Measurements from ENCODE around the gene EPSTI1.
A peak's percentile ranks its signal among the peaks of the same experiment; 100 is the strongest.

EPSTI1 gene

DNA sequence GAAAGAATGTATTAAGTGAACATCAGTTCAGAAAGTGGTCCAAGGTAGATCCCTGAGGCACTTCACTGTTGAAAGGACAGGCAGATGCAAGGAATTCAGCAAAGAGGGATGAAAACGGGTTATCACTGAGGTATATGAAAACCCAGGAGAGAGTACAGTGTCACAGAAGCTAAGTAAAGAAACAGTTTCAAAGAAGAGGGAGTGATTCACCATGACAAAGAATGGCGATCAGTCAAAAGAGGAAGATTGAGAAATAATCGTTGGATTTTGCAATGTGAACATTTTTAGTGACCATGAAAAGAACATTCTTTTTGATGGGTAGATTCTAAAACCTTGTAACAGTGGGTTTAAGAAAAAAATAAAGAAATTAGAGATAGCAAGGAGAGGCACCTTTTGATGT, 99.3 kb downstream of the EPSTI1 start:
- H3K27me3 ChIP-seq (ENCODE audit: insufficient read depth, low read length): no peaks in the 10 kb centered on the region
- H3K4me3 ChIP-seq (ENCODE audit: low read length): no peak overlapping the region

DNA sequence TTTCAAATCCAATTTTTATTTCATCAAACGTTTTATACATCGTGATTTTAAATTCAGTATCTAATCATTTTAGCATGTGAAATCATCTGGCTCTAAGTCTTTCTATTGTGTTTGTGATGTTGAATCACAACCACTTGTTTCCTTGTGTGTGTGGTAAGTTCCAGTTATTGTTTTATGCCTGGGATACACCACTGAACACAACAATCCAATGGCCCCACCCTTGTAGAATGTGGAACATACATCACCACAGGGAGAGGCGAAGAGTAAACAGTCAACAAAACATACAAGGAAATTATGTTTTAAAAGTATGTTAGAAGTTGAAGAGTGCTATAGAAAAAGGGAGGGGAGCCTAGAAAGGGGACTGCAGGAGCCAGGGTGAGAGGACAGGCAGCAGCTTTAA, 100.5 kb downstream of the EPSTI1 start:
- H3K4me1 ChIP-seq (ENCODE audit: insufficient read depth, low read length): no peaks in the 10 kb centered on the region
- H3K4me3 ChIP-seq (ENCODE audit: low read length): no peak overlapping the region
- H3K36me3 ChIP-seq (ENCODE audit: insufficient read depth, low read length): no peaks in the 10 kb centered on the region
- H3K9me3 ChIP-seq (ENCODE audit: low read length): no peaks in the 10 kb centered on the region
- no peak overlapping the region for H2AFZ ChIP-seq (ENCODE audit: low read depth, low read length)
- no peaks in the 10 kb centered on the region for H3K27me3 ChIP-seq (ENCODE audit: insufficient read depth, low read length)

More for the DNA sequence above, 99.3 kb downstream of the EPSTI1 start:
- Histone ChIP-seq H3K36me3 (ENCODE audit: insufficient read depth, low read length) (no peaks in the 10 kb centered on the region), H3K9me3 (ENCODE audit: low read length) (no peaks in the 10 kb centered on the region), H2AFZ (ENCODE audit: low read depth, low read length) (no peak overlapping the region), H3K4me1 (ENCODE audit: insufficient read depth, low read length) (no peaks in the 10 kb centered on the region)

DNA sequence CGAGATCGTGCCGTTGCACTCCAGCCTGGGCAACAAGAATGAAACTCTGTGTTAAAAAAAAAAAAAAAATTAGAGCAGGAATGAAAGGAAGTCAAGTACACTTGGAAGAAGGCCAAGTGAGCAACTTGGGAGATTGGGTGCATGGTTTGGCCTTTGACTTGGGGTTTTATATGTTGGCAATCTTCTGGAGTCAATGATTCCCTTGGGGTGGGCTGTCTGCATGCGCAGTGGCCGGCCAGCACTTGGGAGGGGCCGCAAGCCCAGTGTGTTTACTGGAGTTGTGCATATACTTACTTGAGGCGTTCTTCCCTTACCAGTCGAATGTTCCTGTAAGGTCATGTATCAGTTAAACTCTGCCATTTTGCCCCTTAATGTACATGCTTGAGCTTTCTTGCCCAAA, 106.7 kb downstream of the EPSTI1 start:
- Histone ChIP-seq H3K27me3 (ENCODE audit: insufficient read depth, low read length) (no peaks in the 10 kb centered on the region), H3K36me3 (ENCODE audit: insufficient read depth, low read length) (no peaks in the 10 kb centered on the region), H2AFZ (ENCODE audit: low read depth, low read length) (no peak overlapping the region), H3K4me3 (ENCODE audit: low read length) (no peak overlapping the region), H3K4me1 (ENCODE audit: insufficient read depth, low read length) (no peaks in the 10 kb centered on the region), H3K9me3 (ENCODE audit: low read length) (no peaks in the 10 kb centered on the region)

DNA sequence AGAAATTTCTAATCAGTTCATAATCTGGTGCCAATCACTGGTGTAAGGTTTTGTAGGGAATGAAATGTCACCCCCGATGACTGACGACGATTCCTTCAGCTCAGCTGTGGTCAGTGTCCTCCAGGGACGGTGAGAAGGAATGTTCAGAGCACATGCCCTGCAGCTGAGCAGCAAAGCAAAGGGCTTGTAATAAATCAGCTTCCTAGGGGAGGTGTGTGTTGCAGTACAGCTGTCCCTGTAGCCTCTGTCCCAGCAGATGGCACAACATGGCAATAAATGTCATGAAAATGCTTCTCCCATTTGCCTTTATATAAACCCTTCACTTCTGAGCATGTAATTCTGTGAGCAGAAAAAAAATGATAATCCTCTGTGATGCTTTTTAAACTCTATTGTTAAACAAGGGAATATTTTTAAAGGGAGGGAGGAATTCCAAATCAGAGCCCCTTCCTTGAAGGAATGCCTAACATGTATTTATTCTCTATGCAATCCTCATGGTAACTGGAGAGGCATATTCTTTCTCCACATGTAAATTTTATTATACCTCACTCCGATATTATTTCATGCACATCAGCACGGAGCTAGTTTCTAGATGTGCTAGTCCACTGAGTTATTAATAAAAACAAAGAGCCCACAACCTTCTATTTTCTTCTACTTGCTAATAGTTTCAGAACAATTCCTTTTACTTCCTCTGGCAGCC, 108.1 kb downstream of the EPSTI1 start:
- Histone ChIP-seq H3K27me3 (ENCODE audit: insufficient read depth, low read length) (no peaks in the 10 kb centered on the region), H3K36me3 (ENCODE audit: insufficient read depth, low read length) (no peaks in the 10 kb centered on the region), H3K9me3 (ENCODE audit: low read length) (no peaks in the 10 kb centered on the region), H3K4me1 (ENCODE audit: insufficient read depth, low read length) (no peaks in the 10 kb centered on the region), H3K4me3 (ENCODE audit: low read length) (no peak overlapping the region), H2AFZ (ENCODE audit: low read depth, low read length) (no peak overlapping the region)

DNA sequence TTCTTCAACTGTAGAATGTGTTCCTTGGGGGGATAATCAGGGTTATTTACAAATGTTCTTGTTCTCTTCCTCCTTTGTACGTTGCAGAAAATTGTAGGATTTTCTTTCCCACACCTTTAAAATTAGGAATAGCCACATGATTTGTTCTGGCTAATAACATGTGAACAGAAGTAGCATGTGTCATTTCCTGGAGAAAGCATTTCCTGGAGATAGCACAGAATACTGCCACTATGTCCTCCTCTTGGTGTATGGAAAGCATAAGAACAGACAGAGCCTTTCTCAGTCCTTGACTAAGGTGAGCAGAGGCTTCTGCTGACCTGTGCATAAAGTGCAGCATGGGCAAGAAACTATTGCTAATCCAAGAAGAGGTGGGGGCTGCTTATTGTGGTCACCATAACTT, 108.9 kb downstream of the EPSTI1 start:
- H3K4me3 ChIP-seq (ENCODE audit: low read length): no peak overlapping the region
- H3K4me1 ChIP-seq (ENCODE audit: insufficient read depth, low read length): no peaks in the 10 kb centered on the region
- no peaks in the 10 kb centered on the region for H3K27me3 ChIP-seq (ENCODE audit: insufficient read depth, low read length)
- H2AFZ ChIP-seq (ENCODE audit: low read depth, low read length): no peak overlapping the region
- no peaks in the 10 kb centered on the region for H3K9me3 ChIP-seq (ENCODE audit: low read length)
- no peaks in the 10 kb centered on the region for H3K36me3 ChIP-seq (ENCODE audit: insufficient read depth, low read length)

DNA sequence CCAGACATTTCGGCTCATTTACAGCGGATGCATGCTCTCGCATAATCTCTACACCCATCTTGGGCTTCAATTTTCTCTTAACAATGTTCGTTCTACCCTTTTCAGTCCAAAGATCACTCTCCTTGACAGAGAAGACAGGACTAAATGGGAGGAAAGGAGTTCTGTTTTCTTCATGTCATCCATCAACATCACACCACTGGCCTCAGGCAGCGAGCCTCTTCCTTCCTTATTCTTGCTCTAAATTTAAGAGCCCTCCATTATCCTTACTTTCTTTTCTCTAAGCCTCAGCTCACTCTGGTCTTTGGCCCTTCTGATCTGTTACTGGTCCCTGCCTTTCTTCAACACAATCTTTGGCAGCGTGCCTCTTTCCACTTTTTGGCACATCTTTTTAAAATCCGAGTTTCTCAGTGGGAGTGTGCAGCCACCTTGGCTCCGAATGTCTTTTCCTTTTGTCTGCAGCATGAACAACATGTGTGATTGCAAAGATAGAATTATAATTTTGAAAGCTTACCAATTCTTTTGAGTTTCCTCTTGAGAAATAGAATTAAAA, 111.9 kb downstream of the EPSTI1 start:
- peaks cover 10% of the 10 kb centered on the region for H3K4me1 ChIP-seq (ENCODE audit: insufficient read depth, low read length)
- no peak overlapping the region for H3K4me3 ChIP-seq (ENCODE audit: low read length)

DNA sequence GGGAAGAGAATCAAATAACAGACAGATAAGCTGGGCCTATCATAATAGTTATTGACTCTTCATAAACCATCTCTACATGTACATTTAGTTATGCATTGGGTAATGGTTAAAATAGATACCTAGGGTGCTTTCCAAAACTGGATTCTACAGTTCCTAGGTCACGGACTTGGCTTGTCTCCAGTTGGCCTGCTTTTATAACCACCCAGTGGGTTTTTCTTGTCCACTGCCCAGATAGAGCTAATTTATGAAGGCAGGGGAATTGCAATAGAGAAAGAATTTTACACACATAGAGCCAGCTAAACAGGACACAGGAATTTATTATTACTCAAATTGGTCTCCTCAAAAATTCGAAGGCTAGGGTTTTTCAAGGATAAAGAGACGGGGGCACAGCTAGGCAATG, 113.3 kb downstream of the EPSTI1 start:
- no peak overlapping the region for H3K4me3 ChIP-seq (ENCODE audit: low read length)
- H3K27me3 ChIP-seq (ENCODE audit: insufficient read depth, low read length): no peaks in the 10 kb centered on the region
- peaks cover 10% of the 10 kb centered on the region for H3K4me1 ChIP-seq (ENCODE audit: insufficient read depth, low read length)
- H2AFZ ChIP-seq (ENCODE audit: low read depth, low read length): no peak overlapping the region
- H3K36me3 ChIP-seq (ENCODE audit: insufficient read depth, low read length): no peaks in the 10 kb centered on the region
- H3K9me3 ChIP-seq (ENCODE audit: low read length): no peaks in the 10 kb centered on the region

More for the DNA sequence above, 111.9 kb downstream of the EPSTI1 start:
- Histone ChIP-seq H2AFZ (ENCODE audit: low read depth, low read length) (no peak overlapping the region), H3K27me3 (ENCODE audit: insufficient read depth, low read length) (no peaks in the 10 kb centered on the region), H3K9me3 (ENCODE audit: low read length) (no peaks in the 10 kb centered on the region), H3K36me3 (ENCODE audit: insufficient read depth, low read length) (no peaks in the 10 kb centered on the region)

DNA sequence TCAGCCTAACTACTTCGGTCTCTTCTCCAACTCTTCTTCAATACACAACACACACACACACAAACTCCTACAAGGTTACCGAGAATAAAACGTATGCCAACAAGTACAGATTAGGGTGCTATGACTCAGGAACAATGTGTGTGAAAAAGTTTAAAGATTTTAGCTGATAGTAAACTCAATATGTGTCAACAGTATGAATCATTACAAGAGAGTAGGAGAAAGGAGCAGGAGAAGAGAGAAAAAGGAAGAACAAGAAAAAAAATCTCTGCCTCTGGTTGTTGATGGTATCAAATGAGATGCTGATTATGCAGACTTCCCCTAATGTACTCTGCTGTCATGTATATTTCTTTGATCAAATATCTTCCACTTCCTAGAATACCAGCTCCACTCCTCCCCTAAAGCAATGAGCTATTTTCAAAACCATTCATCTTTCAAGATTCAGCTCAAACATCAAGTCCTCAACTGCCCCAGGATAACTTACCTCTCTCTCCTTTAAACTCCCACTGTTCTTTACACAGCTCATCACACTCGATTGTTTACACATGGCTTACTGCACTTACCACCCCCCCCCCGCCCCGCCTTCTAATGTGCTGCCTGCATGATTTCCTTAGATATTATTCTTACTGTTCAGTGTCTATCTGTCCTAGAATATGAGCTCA, 115.0 kb downstream of the EPSTI1 start:
- Histone ChIP-seq H3K4me1 (ENCODE audit: insufficient read depth, low read length) (peaks cover 10% of the 10 kb centered on the region), H3K36me3 (ENCODE audit: insufficient read depth, low read length) (no peaks in the 10 kb centered on the region), H3K9me3 (ENCODE audit: low read length) (no peaks in the 10 kb centered on the region), H3K4me3 (ENCODE audit: low read length) (no peak overlapping the region), H2AFZ (ENCODE audit: low read depth, low read length) (no peak overlapping the region), H3K27me3 (ENCODE audit: insufficient read depth, low read length) (peaks cover 3% of the 10 kb centered on the region)

DNA sequence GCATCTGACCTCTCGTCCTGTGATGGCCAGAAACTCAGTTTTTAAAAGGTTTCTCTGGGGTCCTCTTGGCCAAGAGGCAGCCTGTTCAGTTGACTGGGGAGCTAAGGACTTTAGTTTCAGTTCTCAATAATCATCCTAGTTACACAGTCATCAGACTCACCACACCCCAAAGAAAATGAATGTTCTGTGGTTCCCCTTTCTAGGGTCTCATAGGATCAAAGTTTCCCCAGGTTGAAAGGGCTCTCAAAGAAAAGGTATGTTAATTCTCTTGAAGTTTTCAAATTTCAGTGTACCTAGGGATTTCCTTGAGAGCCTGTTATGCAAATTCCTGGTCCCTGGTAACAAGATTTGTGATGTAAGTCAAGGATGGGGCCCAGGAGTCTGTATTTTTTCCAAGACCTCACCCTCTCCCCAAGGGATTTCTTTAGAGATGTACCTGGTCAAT, 115.7 kb downstream of the EPSTI1 start:
- H3K27me3 ChIP-seq (ENCODE audit: insufficient read depth, low read length): peaks cover 3% of the 10 kb centered on the region
- no peak overlapping the region for H2AFZ ChIP-seq (ENCODE audit: low read depth, low read length)
- no peaks in the 10 kb centered on the region for H3K9me3 ChIP-seq (ENCODE audit: low read length)
- no peak overlapping the region for H3K4me3 ChIP-seq (ENCODE audit: low read length)
- no peaks in the 10 kb centered on the region for H3K36me3 ChIP-seq (ENCODE audit: insufficient read depth, low read length)
- H3K4me1 ChIP-seq (ENCODE audit: insufficient read depth, low read length): peaks cover 10% of the 10 kb centered on the region

DNA sequence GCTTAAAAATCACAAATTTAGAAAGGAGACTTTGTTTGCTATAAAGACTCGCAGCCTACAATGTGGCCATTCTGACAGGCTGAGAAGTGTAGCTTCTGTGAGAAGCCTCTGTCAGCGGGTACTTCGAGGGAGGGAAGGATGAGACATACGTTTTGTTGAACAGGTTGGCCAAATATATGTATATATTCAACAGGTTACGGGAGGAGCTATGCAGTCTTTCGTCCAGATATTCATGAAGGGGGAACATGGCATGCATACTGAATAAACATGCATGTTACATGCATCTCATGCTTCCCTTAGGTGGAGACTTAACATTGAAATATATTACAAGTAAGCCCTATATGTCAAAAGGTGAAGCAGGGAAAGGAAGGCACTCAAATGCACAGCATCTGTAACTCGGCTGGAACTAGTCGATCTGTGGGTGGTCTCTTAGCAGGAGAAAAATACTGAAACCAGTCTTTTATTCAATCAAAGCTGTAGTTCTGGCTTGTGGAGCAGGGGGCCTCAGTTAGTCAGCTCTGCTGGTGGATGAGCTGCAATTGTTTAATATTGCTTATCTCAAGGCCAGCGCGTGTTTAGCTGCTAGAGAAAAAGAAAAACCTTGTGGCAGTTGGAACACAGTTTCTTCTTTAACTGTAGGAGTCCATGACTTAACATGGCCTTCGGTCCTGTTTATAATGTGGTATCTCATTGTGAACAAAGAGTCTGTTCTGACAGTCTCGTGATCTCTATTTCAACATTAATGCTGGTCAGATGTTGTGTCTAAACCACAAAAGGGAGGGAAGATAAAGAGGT, 116.4 kb downstream of the EPSTI1 start:
- Histone ChIP-seq H2AFZ (ENCODE audit: low read depth, low read length) (no peak overlapping the region), H3K9me3 (ENCODE audit: low read length) (no peaks in the 10 kb centered on the region), H3K36me3 (ENCODE audit: insufficient read depth, low read length) (no peaks in the 10 kb centered on the region), H3K27me3 (ENCODE audit: insufficient read depth, low read length) (peaks cover 3% of the 10 kb centered on the region), H3K4me1 (ENCODE audit: insufficient read depth, low read length) (peaks cover 10% of the 10 kb centered on the region), H3K4me3 (ENCODE audit: low read length) (peak overlapping the region; percentile 3)

DNA sequence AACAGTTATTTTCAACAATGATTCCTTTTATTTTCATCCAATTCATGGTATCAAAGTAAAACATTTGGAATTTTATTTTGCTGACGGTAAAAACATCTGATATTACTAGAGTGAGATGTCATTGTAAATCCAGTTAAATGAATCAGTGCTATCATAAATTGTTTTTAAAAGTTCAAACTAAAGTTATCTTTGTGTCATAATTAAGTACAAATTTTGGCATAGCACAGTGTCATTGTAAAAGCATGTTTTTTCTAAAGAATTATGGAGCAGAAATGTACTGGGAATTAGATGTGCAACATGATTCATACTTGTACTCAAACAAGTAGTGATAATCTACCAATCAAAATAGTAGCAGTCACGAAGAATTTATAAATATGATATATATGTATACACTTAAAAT, 117.8 kb downstream of the EPSTI1 start:
- H3K27me3 ChIP-seq (ENCODE audit: insufficient read depth, low read length): peaks cover 3% of the 10 kb centered on the region
- H3K9me3 ChIP-seq (ENCODE audit: low read length): no peaks in the 10 kb centered on the region
- no peaks in the 10 kb centered on the region for H3K36me3 ChIP-seq (ENCODE audit: insufficient read depth, low read length)
- no peak overlapping the region for H2AFZ ChIP-seq (ENCODE audit: low read depth, low read length)
- H3K4me3 ChIP-seq (ENCODE audit: low read length): no peak overlapping the region
- H3K4me1 ChIP-seq (ENCODE audit: insufficient read depth, low read length): peaks cover 10% of the 10 kb centered on the region

DNA sequence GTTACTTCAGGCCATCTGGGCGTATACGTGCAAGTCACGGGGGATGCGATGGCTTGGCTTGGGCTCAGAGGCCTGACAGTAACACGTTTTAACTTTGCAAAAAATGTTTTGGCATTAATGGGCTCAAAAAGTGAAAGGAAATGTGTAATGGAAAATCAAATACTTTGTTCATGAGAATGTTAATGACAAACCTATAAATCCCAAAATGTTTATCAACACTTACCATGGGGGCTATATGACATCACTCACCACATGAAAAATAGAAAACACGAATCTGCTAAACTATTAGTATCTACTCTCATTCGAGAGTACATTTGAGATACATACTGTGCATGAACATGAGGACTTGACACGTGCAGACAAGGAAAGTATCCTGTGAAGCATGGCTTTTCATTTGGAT, 119.0 kb downstream of the EPSTI1 start:
- H3K27me3 ChIP-seq (ENCODE audit: insufficient read depth, low read length): peaks cover 3% of the 10 kb centered on the region
- no peak overlapping the region for H3K4me3 ChIP-seq (ENCODE audit: low read length)
- H3K4me1 ChIP-seq (ENCODE audit: insufficient read depth, low read length): peaks cover 10% of the 10 kb centered on the region
- H3K36me3 ChIP-seq (ENCODE audit: insufficient read depth, low read length): no peaks in the 10 kb centered on the region
- no peak overlapping the region for H2AFZ ChIP-seq (ENCODE audit: low read depth, low read length)
- no peaks in the 10 kb centered on the region for H3K9me3 ChIP-seq (ENCODE audit: low read length)

DNA sequence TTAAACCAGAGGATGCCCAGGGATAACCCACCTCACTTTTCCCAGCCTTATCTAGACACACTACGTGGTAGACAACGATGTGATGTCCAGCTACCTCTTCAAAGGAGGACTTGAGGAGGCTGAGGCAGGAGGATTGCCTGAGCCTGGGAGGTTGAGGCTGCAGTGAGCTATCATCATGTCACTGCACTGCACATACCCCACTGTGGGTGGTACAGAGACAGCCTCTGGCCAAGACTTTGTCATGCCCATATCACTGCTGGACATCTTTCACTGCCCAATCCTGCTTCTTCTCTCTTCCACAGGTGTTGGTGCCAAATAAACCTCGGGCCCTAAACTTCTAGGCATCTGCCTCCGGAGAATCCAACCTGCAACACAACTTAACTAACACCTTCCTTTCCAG, 124.8 kb downstream of the EPSTI1 start:
- Histone ChIP-seq H3K27me3 (ENCODE audit: insufficient read depth, low read length) (no peaks in the 10 kb centered on the region), H3K36me3 (ENCODE audit: insufficient read depth, low read length) (no peaks in the 10 kb centered on the region), H3K9me3 (ENCODE audit: low read length) (no peaks in the 10 kb centered on the region), H3K4me3 (ENCODE audit: low read length) (no peak overlapping the region), H2AFZ (ENCODE audit: low read depth, low read length) (no peak overlapping the region), H3K4me1 (ENCODE audit: insufficient read depth, low read length) (no peaks in the 10 kb centered on the region)
